HepG2 (cell line): ENCODE data around the gene LTA4H. TPM values are rescaled to one million over a fixed set of nuclear protein-coding genes. Genes with fewer than 3 reads are reported as not detected.

Source experiments
- ATAC-seq: fragments of 200-7000 bp; cut with Tn5 transposase; 3 replicates; pipeline ENCODE4 v1.9.1; 2020; ENCODE audit warnings: mild to moderate bottlenecking, moderate library complexity
- BruUV-seq: library from RNA; stranded (reverse); fragments of 400-500 nt; replicated peaks from 2 replicates; lab custom pipeline; 2021; lab: Mats Ljungman, UMichigan
- CTCF ChIA-PET: fragments of 300-600 bp; formaldehyde crosslinking; extraction: SDS; loops from one replicate; lab custom pipeline; 2021; ENCODE audit warnings: low total read pairs, inconsistent platforms, low intra/inter-chr PET ratio; lab: Yijun Ruan, JAX
- POLR2A ChIA-PET: fragments of 350-600 bp; sonication (Branson Sonifier 250); formaldehyde crosslinking; loops from one replicate; lab custom pipeline; 2020; ENCODE audit warnings: antibody characterized with exemption, inconsistent platforms; lab: Yijun Ruan, JAX
- DNase-seq: peaks from one replicate; pipeline ENCODE4 v3.0.0-alpha.2; 2015; ENCODE audit warnings: low spot score
- FAIRE-seq: peaks from 3 replicates; lab custom pipeline; 2011; peaks lifted over from hg19 to GRCh38; lab: Jason Lieb, UNC
- H2AFZ ChIP-seq: one replicate; pipeline ENCODE4 v1.6.1; 2011; ENCODE audit warnings: low read length, inconsistent platforms
- H3K27ac ChIP-seq: fragments of 300-600 bp; 3 replicates; pipeline ENCODE4 v1.8.0; 2011; ENCODE audit warnings: mixed run types, mild to moderate bottlenecking, mixed read lengths, low read length, inconsistent platforms; ENCODE audit not compliant: insufficient read depth; ENCODE audit errors: extremely low read length
- H3K27me3 ChIP-seq, 2 experiments: fragments of 200-600 bp in 1 of 2; 2 replicates in 1 of 2; 3 replicates in 1 of 2; pipeline versions ENCODE4 v1.6.0 to v1.8.0; 2011; ENCODE audit warnings: low read length in 2 of 2, mild to moderate bottlenecking in 2 of 2, moderate library complexity in 2 of 2, inconsistent platforms in 1 of 2; ENCODE audit not compliant: insufficient read depth in 2 of 2, control insufficient read depth in 1 of 2
- H3K36me3 ChIP-seq, 2 experiments: fragments of 200-600 bp in 1 of 2; replicated peaks in 1 of 2; 2 replicates in 1 of 2; 3 replicates in 1 of 2; pipeline versions ENCODE4 v1.5.1 to v1.8.0; 2011; ENCODE audit warnings: low read length in 2 of 2, inconsistent platforms in 1 of 2; ENCODE audit not compliant: insufficient read depth in 2 of 2, control insufficient read depth in 1 of 2
- H3K4me1 ChIP-seq: 2 replicates; pipeline ENCODE4 v1.5.1; 2012; ENCODE audit warnings: low read length, inconsistent platforms; ENCODE audit not compliant: insufficient read depth
- H3K4me2 ChIP-seq: 2 replicates; pipeline ENCODE4 v1.6.0; 2011; ENCODE audit warnings: low read depth, low read length, inconsistent platforms
- H3K4me3 ChIP-seq, 3 experiments: fragments of 200-600 bp in 1 of 3; sonication (generic), shearing (Covaris generic) in 1 of 3; replicated peaks in 1 of 3; 2 replicates each; pipeline ENCODE4 v1.5.1; 2011 to 2016; ENCODE audit warnings: low read length in 3 of 3, inconsistent platforms in 2 of 3, low read depth in 2 of 3, mild to moderate bottlenecking in 2 of 3, control low read depth in 1 of 3, mixed read lengths in 1 of 3; ENCODE audit not compliant: insufficient read depth in 1 of 3
- H3K79me2 ChIP-seq: one replicate; pipeline ENCODE4 v1.6.1; 2011; ENCODE audit warnings: low read length, inconsistent platforms; ENCODE audit not compliant: insufficient read depth
- H3K9ac ChIP-seq: 2 replicates; pipeline ENCODE4 v1.6.0; 2011; ENCODE audit warnings: mild to moderate bottlenecking, low read depth, low read length, inconsistent platforms; ENCODE audit not compliant: insufficient read depth
- H3K9me3 ChIP-seq: 2 replicates; pipeline ENCODE4 v1.5.1; 2012; ENCODE audit warnings: mild to moderate bottlenecking, low read length
- H4K20me1 ChIP-seq: 2 replicates; pipeline ENCODE4 v1.6.0; 2011; ENCODE audit warnings: inconsistent platforms, mild to moderate bottlenecking, low read length, moderate library complexity; ENCODE audit not compliant: insufficient read depth
- AKNA ChIP-seq: sonication (generic); formaldehyde crosslinking; IDR thresholded peaks from 2 replicates; pipeline ENCODE4 v1.4.0; 2020; ENCODE audit warnings: missing genetic modification reagents, borderline replicate concordance
- BORCS8-MEF2B ChIP-seq: sonication (generic); formaldehyde crosslinking; IDR thresholded peaks from 2 replicates; pipeline ENCODE4 v1.8.0; 2022; ENCODE audit warnings: mild to moderate bottlenecking, missing genetic modification reagents
- E2F1 ChIP-seq: sonication (generic); formaldehyde crosslinking; IDR thresholded peaks from 2 replicates; pipeline ENCODE4 v1.5.0; 2020; ENCODE audit warnings: missing genetic modification reagents
- ERF ChIP-seq: IDR thresholded peaks from 2 replicates; pipeline ENCODE4 v1.6.1; 2018; ENCODE audit warnings: missing biosample characterization, missing genetic modification reagents
- HNF4G ChIP-seq, 2 experiments: sonication (generic) in 1 of 2; formaldehyde crosslinking in 1 of 2; IDR thresholded peaks; 2 replicates each; pipeline versions ENCODE4 v1.4.0 to v1.6.1; 2011 to 2020; ENCODE audit warnings: borderline replicate concordance in 2 of 2, low read depth in 2 of 2, mild to moderate bottlenecking in 2 of 2, low read length in 1 of 2, missing genetic modification reagents in 1 of 2, moderate library complexity in 1 of 2
- NFYC ChIP-seq: IDR thresholded peaks from 2 replicates; pipeline ENCODE4 v1.6.1; 2016; ENCODE audit warnings: missing genetic modification reagents, missing compliant biosample characterization
- NR2F6 ChIP-seq, 2 experiments: IDR thresholded peaks; 2 replicates each; pipeline ENCODE4 v1.6.1; 2016; ENCODE audit warnings: antibody characterized with exemption in 1 of 2, mild to moderate bottlenecking in 1 of 2
- PLRG1 ChIP-seq: fragments of 450-650 bp; conservative IDR thresholded peaks from 2 replicates; pipeline ENCODE4 v1.6.1; 2016
- ZBTB25 ChIP-seq: IDR thresholded peaks from 2 replicates; pipeline ENCODE4 v1.6.1; 2018; ENCODE audit warnings: missing genetic modification reagents
- ZBTB8A ChIP-seq: sonication (generic); formaldehyde crosslinking; IDR thresholded peaks from 2 replicates; pipeline ENCODE4 v1.4.0; 2020; ENCODE audit warnings: mild to moderate bottlenecking, low read depth, missing genetic modification reagents, borderline replicate concordance
- ZNF335 ChIP-seq: sonication (generic); formaldehyde crosslinking; IDR thresholded peaks from 2 replicates; pipeline ENCODE4 v1.4.0; 2020; ENCODE audit warnings: missing genetic modification reagents
- ZNF891 ChIP-seq: sonication (generic); formaldehyde crosslinking; IDR thresholded peaks from 2 replicates; pipeline ENCODE4 v1.5.0; 2020; ENCODE audit warnings: mild to moderate bottlenecking, missing genetic modification reagents
- WGBS: methylation state at CpG from one replicate; pipeline ENCODE4 v1.1.6; 2017; ENCODE audit warnings: low lambda C conversion rate; 5-methylcytosine and 5-hydroxymethylcytosine counted together
- in situ Hi-C: cut with HindIII; loops from 2 replicates; pipeline ENCODE4 v1.10.0; 2017; ENCODE audit warnings: low pct_unique_long_range_greater_than_20kb; ENCODE audit not compliant: extremely low pct_ligation_motif_present
- intact Hi-C: fragments of 100-400 bp; cut with micrococcal nuclease; formaldehyde crosslinking; loops from one replicate; pipeline ENCODE4 v1.10.0; 2022; ENCODE audit not compliant: unreplicated experiment
- polyA plus RNA-seq, 8 experiments: library from polyadenylated mRNA; depleted of rRNA in 3 of 8; stranded (reverse) in 7 of 8; unstranded in 1 of 8; fragments of >200 nt; fragmentation: Illumina TruSeq in 4 of 8; extraction: Trizol in 4 of 8; gene quantifications; 2 replicates each; pipeline versions ENCODE4 v1.2.1 to v1.2.3, GENCODE V29; 2011 to 2016; ENCODE audit warnings: low read depth in 4 of 8, missing spikeins in 1 of 8, mixed read lengths in 1 of 8; ENCODE audit not compliant: insufficient read depth in 1 of 8
- total RNA-seq, 5 experiments: library from RNA; depleted of rRNA; stranded (reverse); fragments of >200 nt; fragmentation: Illumina TruSeq; extraction: Trizol; gene quantifications; 2 replicates each; pipeline ENCODE4 v1.2.3, GENCODE V29; 2016; ENCODE audit warnings: low read depth in 1 of 5

LTA4H gene
- total and polyA plus RNA-seq, 2 of the 13 experiments (the other 11 are each of a cell fraction or from before 2014, with no cell fraction given) = 87.5 to 90.4 TPM

GRCh38 chr12:96056646-96057455, 21.5 kb upstream of the LTA4H start:
- ChIA-PET CTCF (no interaction called here), POLR2A (no interaction called here)
- no peak overlapping the region for H3K4me3 ChIP-seq
- in situ Hi-C loops (no loop called here), intact Hi-C loops (no loop called here)
- H3K36me3 ChIP-seq = no peaks in the 10 kb centered on the region
- H3K9me3 ChIP-seq = no peaks in the 10 kb centered on the region
- H3K4me1 ChIP-seq = no peaks in the 10 kb centered on the region
- FAIRE-seq (no peak), DNase-seq (no peak), ATAC-seq (no peak)
- no peaks in the 10 kb centered on the region for H3K79me2 ChIP-seq
- BruUV-seq = no TSS peak
- no peak overlapping the region for H2AFZ ChIP-seq
- TF ChIP-seq NR2F6 (IDR thresholded peaks at IDR 0.05) = no peak
- TF ChIP-seq NR2F6 (CRISPR knock-in tag; IDR thresholded peaks at IDR 0.05) = no peak
- no peak for TF ChIP-seq BORCS8-MEF2B
- no peak for TF ChIP-seq ZNF335
- no peak for TF ChIP-seq NFYC
- TF ChIP-seq E2F1 (CRISPR knock-in tag) = no peak
- no peak for TF ChIP-seq ZNF891 (CRISPR knock-in tag)
- no peak for TF ChIP-seq AKNA (CRISPR knock-in tag)
- no peak for TF ChIP-seq ERF (CRISPR knock-in tag)
- TF ChIP-seq HNF4G (IDR thresholded peaks at IDR 0.05; ENCODE audit: borderline replicate concordance, low read depth, low read length) = no peak
- TF ChIP-seq HNF4G (CRISPR knock-in tag; IDR thresholded peaks at IDR 0.05; ENCODE audit: borderline replicate concordance, low read depth) = no peak
- TF ChIP-seq ZBTB8A (CRISPR knock-in tag) = no peak
- TF ChIP-seq PLRG1 = no peak
- no peak for TF ChIP-seq ZBTB25 (CRISPR knock-in tag)
- no peak overlapping the region for H3K9ac ChIP-seq
- H4K20me1 ChIP-seq = no peaks in the 10 kb centered on the region
- H3K27me3 ChIP-seq = peaks cover 2 to 3% of the 10 kb centered on the region in 2 experiments; a peak in 1 of 5 replicates
- 64% methylated on average over 8 of the region's 8 CpGs for WGBS
- H3K27ac ChIP-seq = no peak overlapping the region
- no peak overlapping the region for H3K4me2 ChIP-seq
